MG63 (cell line): ENCODE results near the gene GRIP2. TPM values are rescaled to one million over a fixed set of nuclear protein-coding genes. Genes with fewer than 3 reads are reported as not detected.

ENCODE experiments used
- DNase-seq: peaks from one replicate; pipeline ENCODE4 v3.0.0-alpha.2; 2020
- H3K27me3 ChIP-seq: fragments of 250-450 bp; sonication (Bioruptor Pico); 2 replicates; pipeline ENCODE4 v1.5.1; 2020; ENCODE audit warnings: mild to moderate bottlenecking, moderate library complexity
- H3K36me3 ChIP-seq: fragments of 250-450 bp; sonication (Bioruptor Pico); 2 replicates; pipeline ENCODE4 v1.5.1; 2020; ENCODE audit warnings: mild to moderate bottlenecking, moderate library complexity
- H3K4me3 ChIP-seq: fragments of 250-450 bp; sonication (Bioruptor Pico); 2 replicates; pipeline ENCODE4 v1.5.1; 2020; ENCODE audit warnings: mild to moderate bottlenecking, moderate library complexity
- H3K9me3 ChIP-seq: fragments of 250-450 bp; sonication (Bioruptor Pico); 2 replicates; pipeline ENCODE4 v1.5.1; 2020; ENCODE audit warnings: mild to moderate bottlenecking, moderate library complexity
- total RNA-seq: library from RNA; depleted of rRNA; stranded (reverse); fragments of >200 nt; shearing (Covaris generic); gene quantifications from 2 replicates; pipeline ENCODE4 v1.2.3, GENCODE V29; 2014; ENCODE audit warnings: low replicate concordance; rRNA removed

GRIP2 gene
- total RNA-seq, 1 experiment from 2014 or later: not detected

DNA sequence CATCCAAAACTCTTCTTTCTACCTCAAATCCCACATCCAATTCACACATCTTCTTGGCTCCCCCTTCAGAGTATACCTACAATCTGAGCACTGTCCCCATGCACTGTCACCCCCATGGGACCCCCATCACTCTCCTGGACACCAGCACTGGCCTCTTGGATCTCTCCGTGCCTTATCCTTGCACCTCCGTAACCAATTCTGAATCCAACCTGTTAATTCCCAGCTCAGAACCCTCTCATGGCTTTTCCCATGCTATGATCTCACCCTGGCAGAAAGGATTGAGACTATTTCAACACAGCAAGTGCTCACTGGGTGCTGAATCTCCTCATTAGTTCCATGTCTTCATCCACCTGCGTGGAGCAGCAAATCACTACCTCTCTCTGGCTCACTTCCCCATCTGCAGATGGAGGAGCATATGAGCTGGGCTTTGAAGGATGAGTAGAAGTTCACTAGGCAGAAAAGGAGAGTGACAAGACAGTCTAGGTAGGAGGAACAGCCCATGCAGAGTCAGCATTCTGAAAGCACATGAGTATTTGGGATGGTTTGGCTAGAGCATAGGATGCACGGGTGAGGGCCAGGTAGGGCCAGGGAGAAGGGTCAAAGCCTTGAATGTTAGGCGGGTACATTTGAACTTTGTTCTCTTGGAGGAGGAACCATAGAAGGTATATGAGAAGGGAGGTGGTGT is 89.1 kb downstream of the GRIP2 start:
- H3K36me3 ChIP-seq: no peaks in the 10 kb centered on the region
- H3K9me3 ChIP-seq: no peaks in the 10 kb centered on the region
- DNase-seq: no peak
- no peaks in the 10 kb centered on the region for H3K27me3 ChIP-seq
- no peak overlapping the region for H3K4me3 ChIP-seq

DNA sequence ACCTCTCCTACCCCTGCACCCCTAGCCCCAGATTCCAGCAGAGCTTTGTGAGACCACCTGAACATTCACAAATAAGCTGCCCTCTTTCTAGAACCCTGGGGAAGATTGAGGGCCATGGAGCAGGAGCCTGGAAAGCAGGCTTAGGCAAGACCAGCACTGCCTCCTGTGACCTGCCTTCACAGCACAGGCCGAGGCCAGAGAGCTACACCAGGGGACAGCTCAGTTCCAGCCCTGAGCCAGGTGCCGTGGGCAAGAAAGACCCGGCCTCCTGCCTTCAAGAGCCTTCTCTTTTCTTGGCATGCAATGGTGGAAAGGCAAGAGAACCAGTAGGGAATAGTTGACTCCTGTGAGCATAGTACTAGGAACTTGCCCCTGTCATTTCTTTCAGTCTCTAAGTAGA is 89.6 kb downstream of the GRIP2 start:
- no peaks in the 10 kb centered on the region for H3K36me3 ChIP-seq
- DNase-seq: no peak

GRCh38 chr3:14448756-14449727 is 91.1 kb downstream of the GRIP2 start:
- Histone ChIP-seq H3K9me3 (no peaks in the 10 kb centered on the region), H3K4me3 (no peak overlapping the region), H3K27me3 (no peaks in the 10 kb centered on the region), H3K36me3 (no peaks in the 10 kb centered on the region)
- no peak for DNase-seq

More for the DNA sequence above, 89.6 kb downstream of the GRIP2 start:
- no peaks in the 10 kb centered on the region for H3K9me3 ChIP-seq
- H3K27me3 ChIP-seq: no peaks in the 10 kb centered on the region
- H3K4me3 ChIP-seq: no peak overlapping the region

- DNase-seq: no peak
- H3K9me3 ChIP-seq: no peaks in the 10 kb centered on the region
- no peaks in the 10 kb centered on the region for H3K27me3 ChIP-seq
- no peak overlapping the region for H3K4me3 ChIP-seq
- H3K36me3 ChIP-seq: no peaks in the 10 kb centered on the region
These were observed 92.1 kb downstream of the GRIP2 start for GRCh38 chr3:14448063-14448462.

- no peak for DNase-seq
- no peaks in the 10 kb centered on the region for H3K36me3 ChIP-seq
- no peaks in the 10 kb centered on the region for H3K9me3 ChIP-seq
- H3K27me3 ChIP-seq: no peaks in the 10 kb centered on the region
- H3K4me3 ChIP-seq: no peak overlapping the region
These were observed 93.1 kb downstream of the GRIP2 start for GRCh38 chr3:14446988-14447570.

GRCh38 chr3:14445773-14446172 is 94.4 kb downstream of the GRIP2 start:
- H3K4me3 ChIP-seq: no peak overlapping the region
- H3K27me3 ChIP-seq: no peaks in the 10 kb centered on the region
- H3K36me3 ChIP-seq: no peaks in the 10 kb centered on the region
- no peaks in the 10 kb centered on the region for H3K9me3 ChIP-seq
- no peak for DNase-seq

DNA sequence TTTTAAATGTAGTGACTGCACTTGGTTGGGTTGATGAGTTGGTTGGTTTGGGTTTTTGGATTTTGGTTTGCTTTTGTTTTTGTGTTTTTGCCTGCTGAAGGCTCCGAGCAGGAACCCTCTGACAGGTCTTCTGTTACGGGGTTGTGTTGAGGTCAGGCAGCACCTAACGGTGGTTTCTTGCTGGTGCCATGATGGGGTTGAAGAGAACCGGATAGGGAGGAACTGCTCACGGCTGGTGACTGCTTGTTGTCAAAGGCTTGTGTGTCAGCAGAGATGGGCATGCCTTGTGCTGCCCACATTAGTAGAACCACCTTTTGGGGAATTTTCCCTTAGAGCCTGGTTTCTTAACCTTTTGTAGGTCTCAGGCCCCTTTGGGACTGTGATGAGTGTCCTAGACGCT is 95.8 kb downstream of the GRIP2 start:
- H3K27me3 ChIP-seq: no peaks in the 10 kb centered on the region
- H3K4me3 ChIP-seq: no peak overlapping the region
- H3K9me3 ChIP-seq: no peaks in the 10 kb centered on the region
- H3K36me3 ChIP-seq: no peaks in the 10 kb centered on the region
- DNase-seq: no peak

DNA sequence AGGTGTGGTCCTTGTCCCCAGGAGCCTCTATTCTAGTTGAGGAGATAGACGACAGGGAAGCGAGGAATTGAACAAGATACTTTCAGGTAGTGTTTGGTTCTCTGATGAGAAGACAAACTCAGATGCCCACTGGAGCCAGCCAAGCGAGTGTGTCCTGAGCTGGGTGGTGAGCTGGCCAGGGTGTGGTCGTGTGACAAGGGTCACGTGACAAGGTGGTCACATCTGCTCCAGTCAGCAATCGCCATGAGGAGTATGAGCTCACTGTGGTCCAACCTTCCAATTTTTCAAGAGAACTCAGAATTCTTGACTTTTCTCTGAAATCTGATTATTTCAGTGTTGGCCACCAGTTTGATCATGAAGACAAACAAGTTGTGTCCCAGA is 98.2 kb downstream of the GRIP2 start:
- H3K4me3 ChIP-seq: no peak overlapping the region
- H3K36me3 ChIP-seq: no peaks in the 10 kb centered on the region
- no peak for DNase-seq
- H3K27me3 ChIP-seq: no peaks in the 10 kb centered on the region
- H3K9me3 ChIP-seq: no peaks in the 10 kb centered on the region

DNA sequence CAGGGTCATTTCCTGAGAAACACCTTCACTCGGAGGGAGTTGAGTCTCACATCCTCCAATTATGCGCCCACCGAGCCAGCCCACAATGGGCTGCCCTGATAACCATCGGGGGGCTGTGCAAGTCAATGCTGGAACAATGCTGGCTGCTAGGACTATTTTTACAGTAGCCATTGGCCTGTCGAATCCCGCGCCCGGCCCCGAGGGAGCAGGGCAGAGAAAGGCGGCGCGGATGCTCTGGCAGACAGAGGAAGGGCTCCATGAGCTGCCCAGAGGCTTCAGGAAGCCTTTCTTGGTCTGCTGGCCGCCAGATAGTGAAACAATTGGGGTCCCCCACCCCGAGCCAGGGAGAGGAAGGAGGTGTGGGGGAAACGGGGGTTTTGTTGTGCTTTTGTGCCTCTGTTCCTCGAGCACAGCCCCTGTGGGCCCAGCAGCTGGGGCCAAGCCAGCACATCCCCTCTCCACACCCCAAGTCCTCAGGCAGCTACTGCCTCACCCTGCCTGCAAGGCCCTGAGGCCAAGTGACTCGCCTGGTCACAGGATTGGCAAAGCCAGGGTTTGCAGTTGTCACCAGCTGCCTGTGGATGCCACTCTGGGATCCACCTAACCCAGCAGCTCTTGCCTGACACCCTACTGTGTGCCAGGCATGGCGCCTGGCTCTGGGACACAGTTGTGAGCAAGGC is 98.8 kb downstream of the GRIP2 start:
- no peak overlapping the region for H3K4me3 ChIP-seq
- no peaks in the 10 kb centered on the region for H3K27me3 ChIP-seq
- H3K36me3 ChIP-seq: no peaks in the 10 kb centered on the region
- DNase-seq: no peak
- no peaks in the 10 kb centered on the region for H3K9me3 ChIP-seq

DNA sequence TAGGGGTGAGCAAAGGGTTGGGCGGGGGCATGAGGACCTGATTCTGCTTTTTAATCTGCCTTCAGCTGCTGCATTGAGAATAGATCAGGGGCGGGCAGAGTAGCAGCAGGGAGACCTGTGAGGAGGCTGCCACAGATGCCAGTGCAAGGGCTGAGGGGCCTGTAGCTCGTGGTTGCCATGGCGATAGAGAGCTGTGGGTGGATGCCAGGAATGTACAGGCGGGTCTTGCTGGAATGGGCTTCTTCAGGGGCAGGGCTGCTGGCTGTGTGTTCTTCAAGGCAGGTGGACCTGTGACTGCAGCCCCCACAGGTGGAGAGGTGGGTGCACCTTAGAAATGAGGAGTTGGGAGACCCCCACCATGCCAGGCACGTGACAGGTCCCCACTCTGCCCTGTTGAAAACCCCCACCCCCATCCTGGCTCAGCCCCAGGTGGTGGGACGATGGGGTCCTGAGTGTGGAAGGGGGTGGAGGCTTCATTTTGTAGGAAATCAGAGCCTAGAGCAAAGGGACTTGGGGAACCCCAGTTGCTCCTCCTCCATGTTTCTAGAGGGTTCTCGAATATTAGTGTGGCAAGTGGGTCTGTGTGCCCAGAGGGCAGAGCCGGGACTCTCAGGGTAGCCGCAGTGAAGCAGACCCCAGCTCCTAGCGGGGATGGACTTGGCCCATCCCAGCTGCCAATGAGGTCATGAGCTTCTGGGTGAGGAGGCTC is 99.5 kb downstream of the GRIP2 start:
- Histone ChIP-seq H3K27me3 (no peaks in the 10 kb centered on the region), H3K9me3 (no peaks in the 10 kb centered on the region), H3K36me3 (no peaks in the 10 kb centered on the region), H3K4me3 (no peak overlapping the region)
- no peak for DNase-seq

- no peaks in the 10 kb centered on the region for H3K9me3 ChIP-seq
- no peak for DNase-seq
- no peaks in the 10 kb centered on the region for H3K36me3 ChIP-seq
- no peaks in the 10 kb centered on the region for H3K27me3 ChIP-seq
- H3K4me3 ChIP-seq: no peak overlapping the region
These were observed 100.0 kb downstream of the GRIP2 start for GRCh38 chr3:14440168-14440518.

DNA sequence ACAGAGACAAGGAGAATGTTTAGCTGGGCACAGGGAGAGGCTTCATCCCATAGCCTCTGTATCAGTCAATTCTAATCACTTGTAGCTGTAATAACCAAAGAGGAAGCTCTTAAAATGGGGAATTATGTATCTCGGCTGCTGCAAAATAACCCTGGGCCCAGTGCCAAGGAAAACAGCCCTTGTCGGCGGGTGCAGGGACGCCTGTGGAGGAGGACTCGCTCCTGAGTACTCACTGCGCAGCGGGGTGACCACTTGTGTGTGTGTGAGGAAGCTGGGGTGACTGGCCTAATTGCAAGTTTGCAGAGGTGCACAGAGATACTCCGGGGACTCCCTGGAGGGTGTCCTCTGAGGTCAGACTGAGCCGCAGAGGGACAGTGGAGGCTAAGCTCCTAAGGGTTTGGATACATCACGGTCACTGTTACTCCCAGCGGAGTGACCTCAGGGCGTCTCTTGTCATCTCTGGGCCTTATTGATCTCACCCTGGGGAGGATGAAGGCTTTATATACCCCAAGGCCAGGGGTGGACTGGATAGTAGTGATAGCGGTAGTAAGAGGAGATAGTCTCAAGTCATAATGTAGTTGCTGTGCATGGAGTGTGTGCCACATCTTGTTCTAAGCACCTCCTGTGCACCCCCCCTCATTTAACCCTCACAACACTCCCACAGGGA is 100.5 kb downstream of the GRIP2 start:
- DNase-seq: no peak
- no peaks in the 10 kb centered on the region for H3K36me3 ChIP-seq
- no peak overlapping the region for H3K4me3 ChIP-seq
- no peaks in the 10 kb centered on the region for H3K27me3 ChIP-seq
- H3K9me3 ChIP-seq: no peaks in the 10 kb centered on the region

Other genes starting within 250 kb of the GRIP2 start
- gene SLC6A6, start 137.7 kb downstream of the GRIP2 start, total RNA-seq: 2.6 and 3.4 TPM in 2 replicates
- gene CCDC174, start 111.4 kb upstream of the GRIP2 start, total RNA-seq: 3.0 and 10.7 TPM in 2 replicates
- 0.03 TPM in 1 of 2 replicates, not detected in the other for gene C3orf20, start 134.8 kb upstream of the GRIP2 start, total RNA-seq